ENCODE data around the gene KRTAP10-3.

- TF ChIP-seq EZH2 (IDR thresholded peaks at IDR 0.05; ENCODE audit: borderline replicate concordance, low read depth, low read length, poor library complexity, severe bottlenecking) (no peak), CTCF (conservative IDR thresholded peaks at IDR 0.05; ENCODE audit: low read depth, low read length) (no peak)
These were observed 48.5 kb downstream of the KRTAP10-3 start for GRCh38 chr21:44510109-44510507.

Data from A673 (cell line).